C4-2B (cell line): ENCODE data around the gene B9D2.
"Not testable (repeated sequence)": the region's sequence is repeated elsewhere in the genome, so short reads cannot be mapped to it uniquely, and the experiment has no call there.

ENCODE experiments used
- H3K27ac ChIP-seq: fragments of 450-650 bp; 2 replicates; pipeline ENCODE4 v1.5.1; 2017
- CTCF ChIP-seq: fragments of 450-650 bp; conservative IDR thresholded peaks from 2 replicates; pipeline ENCODE4 v1.5.1; 2017; ENCODE audit warnings: mild to moderate bottlenecking
- ZFX ChIP-seq: fragments of 450-650 bp; IDR thresholded peaks from 2 replicates; pipeline ENCODE4 v1.6.1; 2017

Gene B9D2

DNA sequence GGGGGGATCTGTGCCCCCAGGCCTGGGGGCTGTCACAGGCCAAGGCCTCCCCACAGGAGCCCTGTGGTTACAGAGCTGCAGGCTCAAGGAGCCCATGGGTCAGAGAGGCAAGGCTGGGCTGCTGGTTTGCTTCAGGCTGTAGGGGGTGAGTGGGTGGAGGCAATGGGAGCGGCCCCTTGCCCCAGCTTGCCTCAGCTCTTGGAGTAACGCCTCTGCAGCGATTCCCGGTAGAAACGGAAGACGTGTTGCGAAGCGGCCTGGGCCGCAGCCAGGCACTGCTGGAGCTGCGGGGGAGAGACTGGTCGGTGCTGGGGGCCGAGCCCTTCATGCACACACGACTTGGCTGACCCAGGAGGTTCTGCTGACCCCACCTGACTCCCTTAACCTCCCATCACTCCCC is 22.5 kb upstream of the B9D2 start:
- TF ChIP-seq ZFX (no peak), CTCF (no peak)
- no peak overlapping the region for H3K27ac ChIP-seq

- H3K27ac ChIP-seq, result no peak overlapping the region
- TF ChIP-seq CTCF (no peak), ZFX (no peak)
Observed at GRCh38 chr19:41384351-41384750, 20.4 kb upstream of the B9D2 start.

DNA sequence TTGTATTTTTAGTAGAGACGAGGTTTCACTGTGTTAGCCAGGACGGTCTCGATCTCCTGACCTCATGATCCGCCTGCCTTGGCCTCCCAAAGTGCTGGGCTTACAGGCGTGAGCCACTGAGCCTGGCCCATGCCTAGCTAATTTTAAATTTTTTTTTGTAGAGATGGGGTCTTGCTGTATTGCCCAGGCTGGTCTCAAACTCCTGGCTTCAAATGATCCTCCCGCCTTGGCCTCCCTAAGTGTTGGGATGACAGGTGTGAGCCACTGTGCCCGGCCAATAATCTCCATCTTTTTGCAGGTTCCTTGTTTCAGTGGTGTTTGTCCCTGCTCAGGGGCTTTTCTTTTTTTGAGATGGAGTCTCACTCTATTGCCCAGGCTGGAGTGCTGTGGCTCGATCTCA is 17.6 kb upstream of the B9D2 start:
- not testable (repeated sequence) for H3K27ac ChIP-seq

DNA sequence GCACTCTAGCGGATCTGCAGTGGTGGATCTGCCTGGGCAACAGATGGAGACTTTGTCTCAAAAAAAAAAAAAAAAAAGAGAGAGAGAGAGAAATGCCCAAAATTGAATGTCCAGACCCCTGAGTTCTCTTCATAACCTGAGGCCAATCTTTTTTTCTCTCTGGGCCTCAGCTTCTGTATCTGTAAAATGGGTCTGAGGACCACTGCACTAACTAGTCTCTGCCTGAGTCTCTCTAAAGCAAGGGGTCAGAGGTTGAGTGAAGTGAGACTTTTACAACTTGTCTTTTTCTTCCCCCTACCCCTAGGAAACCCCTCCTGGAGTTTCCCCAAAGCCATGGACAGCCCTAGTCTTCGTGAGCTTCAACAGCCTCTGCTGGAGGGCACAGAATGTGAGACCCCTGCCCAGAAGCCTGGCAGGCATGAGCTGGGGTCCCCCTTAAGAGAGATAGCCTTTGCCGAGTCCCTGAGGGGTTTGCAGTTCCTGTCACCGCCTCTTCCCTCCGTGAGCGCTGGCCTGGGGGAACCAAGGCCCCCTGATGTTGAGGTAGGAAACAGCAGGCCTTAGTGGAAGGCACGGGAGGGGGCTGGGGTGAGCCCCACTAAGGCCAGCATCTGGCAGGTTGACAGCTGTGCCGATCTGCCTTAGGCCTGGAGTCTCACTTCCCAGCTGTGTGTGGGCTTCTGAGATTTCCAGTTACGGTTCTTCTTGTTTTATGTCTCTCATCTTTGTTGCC is 14.2 kb upstream of the B9D2 start:
- no peak overlapping the region for H3K27ac ChIP-seq
- TF ChIP-seq CTCF, result no peak
- no peak for TF ChIP-seq ZFX

GRCh38 chr19:41376998-41377365 is 13.0 kb upstream of the B9D2 start:
- no peak overlapping the region for H3K27ac ChIP-seq
- TF ChIP-seq ZFX (no peak), CTCF (no peak)

DNA sequence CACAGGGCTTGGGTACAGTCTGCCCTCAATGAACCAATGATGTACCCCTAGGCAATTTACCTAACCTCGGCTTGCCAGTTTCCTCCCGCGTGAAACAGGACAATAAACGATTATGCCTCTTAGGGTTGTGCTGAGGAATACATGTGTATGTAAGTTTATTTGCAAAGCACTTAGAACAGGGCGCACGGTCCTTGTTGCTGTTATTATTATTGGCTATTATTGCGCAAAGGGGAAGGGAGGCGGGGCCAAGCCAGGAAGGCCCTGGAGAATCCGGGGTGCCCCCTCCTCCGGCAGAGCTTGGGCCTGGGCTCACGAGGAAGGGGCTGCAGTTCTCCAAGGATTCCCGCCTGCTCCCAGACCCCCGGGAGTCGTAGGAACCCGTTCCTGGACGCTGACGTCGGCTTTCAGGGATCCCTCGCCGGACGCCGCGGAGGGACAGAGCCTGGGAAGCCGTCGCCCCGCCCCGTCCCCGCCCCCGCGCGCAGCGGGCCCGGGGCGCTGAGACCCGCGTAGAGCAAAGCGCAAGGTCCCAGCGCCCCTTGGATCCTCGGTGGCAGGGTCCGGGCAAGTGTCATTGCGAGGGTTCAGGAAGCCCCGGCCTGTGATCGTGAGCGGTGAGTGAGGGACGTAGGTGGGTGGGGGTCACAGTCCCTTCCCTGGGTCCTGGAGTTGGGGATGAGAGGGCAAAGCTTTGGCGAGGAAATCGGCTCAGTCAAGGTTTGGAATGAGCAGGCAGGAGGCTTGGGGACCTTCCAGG is 12.5 kb upstream of the B9D2 start, which contains the start of gene TMEM91:
Gene TMEM91 (plus strand): TSS at position 293 of the 757 bp plus-strand sequence. CDS start 1,777 bp downstream, outside the sequence.
- TF ChIP-seq ZFX (no peak), CTCF (no peak)
- H3K27ac ChIP-seq, result no peak within 1 kb of the TSS

- TF ChIP-seq ZFX (no peak), CTCF (no peak)
- no peak overlapping the region for H3K27ac ChIP-seq
Observed at GRCh38 chr19:41373993-41374392, 10.0 kb upstream of the B9D2 start.

DNA sequence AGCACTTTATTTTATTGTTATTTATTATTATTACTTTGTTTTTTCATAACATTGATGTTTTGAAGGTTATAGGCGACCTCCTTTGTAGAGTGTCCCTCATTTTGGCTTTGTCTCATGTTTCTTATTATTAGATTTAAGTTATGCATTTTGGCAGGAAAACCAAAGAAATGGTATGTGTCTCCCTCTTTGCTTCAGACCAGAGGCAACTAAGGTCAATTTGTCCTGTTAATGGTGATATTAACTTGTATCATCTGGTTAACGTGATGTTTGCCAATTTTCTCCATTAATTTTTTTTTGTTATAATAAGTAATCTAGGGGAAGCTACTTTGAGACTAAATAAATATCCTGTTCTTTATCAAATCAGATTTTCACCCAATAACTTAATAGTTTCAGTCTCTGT is 8.6 kb upstream of the B9D2 start:
- H3K27ac ChIP-seq, result no peak overlapping the region
- TF ChIP-seq ZFX, result no peak
- TF ChIP-seq CTCF, result no peak
